MM.1S (cell line): ENCODE results near the gene KRT31.

Experiments used
- DNase-seq: peaks from one replicate; pipeline ENCODE4 v3.0.0-alpha.2; 2015
- H2AFZ ChIP-seq: fragments of 300-600 bp; sonication (generic); 2 replicates; pipeline ENCODE4 v1.6.0; 2016; ENCODE audit warnings: antibody characterized with exemption, low read length
- H3F3A ChIP-seq: fragments of 300-600 bp; sonication (generic); 2 replicates; pipeline ENCODE4 v1.6.1; 2016; ENCODE audit warnings: mild to moderate bottlenecking, antibody characterized with exemption, low read length, moderate library complexity, mixed read lengths; ENCODE audit not compliant: insufficient read depth
- H3K27ac ChIP-seq: fragments of 300-600 bp; sonication (generic); 2 replicates; pipeline ENCODE4 v1.5.1; 2016; ENCODE audit warnings: mild to moderate bottlenecking, low read length
- H3K27me3 ChIP-seq: fragments of 300-600 bp; sonication (generic); replicated peaks from 2 replicates; pipeline ENCODE4 v1.6.0; 2016; ENCODE audit warnings: low read length; ENCODE audit not compliant: insufficient read depth
- H3K36me3 ChIP-seq: fragments of 300-600 bp; sonication (generic); replicated peaks from 2 replicates; pipeline ENCODE4 v1.6.1; 2016; ENCODE audit warnings: mild to moderate bottlenecking, low read length, mixed read lengths; ENCODE audit not compliant: insufficient read depth
- H3K4me1 ChIP-seq: fragments of 300-600 bp; sonication (generic); 2 replicates; pipeline ENCODE4 v1.6.1; 2016; ENCODE audit warnings: low read length, mixed read lengths
- H3K4me2 ChIP-seq: fragments of 300-600 bp; sonication (generic); 2 replicates; pipeline ENCODE4 v1.6.0; 2016; ENCODE audit warnings: low read depth, low read length
- H3K4me3 ChIP-seq: fragments of 300-600 bp; sonication (generic); 2 replicates; pipeline ENCODE4 v1.5.1; 2016; ENCODE audit warnings: low read length, mixed read lengths
- H3K79me2 ChIP-seq: fragments of 300-600 bp; sonication (generic); 2 replicates; pipeline ENCODE4 v1.6.1; 2016; ENCODE audit warnings: mixed run types, low read length, mixed read lengths
- H3K9ac ChIP-seq: fragments of 300-600 bp; sonication (generic); 2 replicates; pipeline ENCODE4 v1.6.1; 2016; ENCODE audit warnings: low read length, mixed read lengths
- H3K9me2 ChIP-seq: fragments of 300-600 bp; sonication (generic); replicated peaks from 2 replicates; pipeline ENCODE4 v1.6.1; 2016; ENCODE audit warnings: mild to moderate bottlenecking, low read length, mixed read lengths; ENCODE audit not compliant: insufficient read depth
- H3K9me3 ChIP-seq: fragments of 300-600 bp; sonication (generic); replicated peaks from 2 replicates; pipeline ENCODE4 v1.6.1; 2016; ENCODE audit warnings: mild to moderate bottlenecking, low read length, mixed read lengths; ENCODE audit not compliant: insufficient read depth
- H4K20me1 ChIP-seq: fragments of 300-600 bp; sonication (generic); 2 replicates; pipeline ENCODE4 v1.6.1; 2016; ENCODE audit warnings: mild to moderate bottlenecking, low read length, moderate library complexity, mixed read lengths; ENCODE audit not compliant: insufficient read depth
- EZH2 ChIP-seq: fragments of 300-600 bp; sonication (generic); optimal IDR thresholded peaks from 2 replicates; pipeline ENCODE3; 2017; ENCODE audit warnings: low read depth, mild to moderate bottlenecking, antibody characterized with exemption, low read length, mixed read lengths
- EZH2phosphoT487 ChIP-seq: fragments of 300-600 bp; sonication (generic); IDR thresholded peaks from 2 replicates; pipeline ENCODE4 v1.6.1; 2018; ENCODE audit warnings: antibody characterized with exemption, low read length
- TF ChIP-seq, protein P1 (sequence below): fragments of 300-600 bp; sonication (generic); IDR thresholded peaks from 2 replicates; pipeline ENCODE4 v1.5.1; 2016; ENCODE audit warnings: antibody characterized with exemption, low read length, mixed read lengths

The KRT31 gene

DNA sequence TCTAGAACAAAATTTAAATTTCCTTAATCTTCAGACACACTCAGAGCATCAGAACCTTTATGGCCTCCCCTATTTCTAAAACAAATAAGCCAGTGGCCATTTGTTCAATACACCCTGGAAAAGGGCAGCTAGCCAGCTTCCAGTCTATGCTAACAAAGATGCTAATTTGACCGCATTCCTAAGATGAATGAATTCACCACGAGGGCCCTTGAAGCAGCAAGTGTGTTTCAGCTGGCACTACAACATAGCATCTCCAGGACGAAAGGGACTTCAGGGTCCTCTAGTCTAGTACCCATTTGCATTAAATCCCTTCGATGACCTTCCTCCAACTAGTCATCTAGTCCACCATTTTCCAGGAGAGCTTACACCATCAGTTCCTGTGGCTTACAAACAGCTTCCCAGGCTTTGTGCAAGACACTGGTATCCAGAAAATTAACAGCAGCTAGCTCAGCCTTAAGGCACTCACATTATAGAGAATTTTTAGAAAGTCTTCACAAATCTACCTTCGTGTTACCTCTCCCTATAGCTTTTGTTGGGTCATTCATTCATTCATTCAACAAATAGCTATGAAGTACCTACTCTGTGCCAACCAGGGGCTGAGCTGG, 16.0 kb upstream of the KRT31 start:
- Histone ChIP-seq H3K9me3 (no peaks in the 10 kb centered on the region), H3K4me2 (no peak overlapping the region)

DNA sequence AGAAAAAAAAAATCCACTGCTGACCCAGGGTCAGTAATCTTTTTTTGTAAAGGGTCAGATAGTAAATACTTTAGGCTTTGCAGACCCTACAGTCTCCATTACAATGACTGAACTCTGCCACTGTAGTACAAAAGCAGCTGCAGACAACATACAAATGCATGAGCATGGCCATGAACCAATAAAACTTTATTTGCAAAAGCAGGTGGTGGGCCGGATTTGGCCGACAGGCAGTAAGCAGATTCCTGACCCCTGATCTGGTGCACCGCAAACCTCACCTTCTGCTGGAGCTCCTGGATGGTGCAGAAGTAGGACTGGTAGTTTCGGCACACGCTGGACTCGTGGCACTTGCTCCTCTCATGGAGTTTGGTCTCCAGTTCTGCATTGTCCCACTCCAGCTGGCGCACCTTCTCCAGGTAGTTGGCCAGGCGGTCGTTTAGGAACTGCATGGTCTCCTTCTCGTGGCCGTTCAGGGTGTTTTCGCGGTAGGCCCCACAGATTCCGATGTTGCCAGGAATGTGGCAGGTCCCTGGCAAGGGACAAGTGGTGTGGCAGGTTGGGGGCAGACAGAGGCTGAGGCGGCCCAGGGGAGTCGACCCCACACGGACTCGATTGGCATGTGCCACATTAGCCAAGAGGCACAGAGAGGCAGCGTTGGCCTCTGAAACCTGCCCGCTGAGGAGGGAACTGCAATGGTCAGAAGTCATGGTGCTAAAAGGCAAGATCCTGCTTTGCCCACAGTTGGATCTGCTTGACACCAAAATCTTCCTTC, 13.8 kb upstream of the KRT31 start:
- Histone ChIP-seq H3K79me2 (no peaks in the 10 kb centered on the region), H3K9ac (no peak overlapping the region), H3K36me3 (no peaks in the 10 kb centered on the region), H3K4me3 (no peak overlapping the region), H3K4me2 (no peak overlapping the region), H2AFZ (no peak overlapping the region), H3F3A (no peaks in the 10 kb centered on the region), H4K20me1 (no peaks in the 10 kb centered on the region), H3K9me3 (no peaks in the 10 kb centered on the region), H3K4me1 (no peaks in the 10 kb centered on the region), H3K9me2 (no peaks in the 10 kb centered on the region), H3K27me3 (no peaks in the 10 kb centered on the region), H3K27ac (no peak overlapping the region)
- DNase-seq: no peak
- TF ChIP-seq EZH2phosphoT487 (no peak), EZH2 (no peak)
- TF ChIP-seq, protein P1, sequence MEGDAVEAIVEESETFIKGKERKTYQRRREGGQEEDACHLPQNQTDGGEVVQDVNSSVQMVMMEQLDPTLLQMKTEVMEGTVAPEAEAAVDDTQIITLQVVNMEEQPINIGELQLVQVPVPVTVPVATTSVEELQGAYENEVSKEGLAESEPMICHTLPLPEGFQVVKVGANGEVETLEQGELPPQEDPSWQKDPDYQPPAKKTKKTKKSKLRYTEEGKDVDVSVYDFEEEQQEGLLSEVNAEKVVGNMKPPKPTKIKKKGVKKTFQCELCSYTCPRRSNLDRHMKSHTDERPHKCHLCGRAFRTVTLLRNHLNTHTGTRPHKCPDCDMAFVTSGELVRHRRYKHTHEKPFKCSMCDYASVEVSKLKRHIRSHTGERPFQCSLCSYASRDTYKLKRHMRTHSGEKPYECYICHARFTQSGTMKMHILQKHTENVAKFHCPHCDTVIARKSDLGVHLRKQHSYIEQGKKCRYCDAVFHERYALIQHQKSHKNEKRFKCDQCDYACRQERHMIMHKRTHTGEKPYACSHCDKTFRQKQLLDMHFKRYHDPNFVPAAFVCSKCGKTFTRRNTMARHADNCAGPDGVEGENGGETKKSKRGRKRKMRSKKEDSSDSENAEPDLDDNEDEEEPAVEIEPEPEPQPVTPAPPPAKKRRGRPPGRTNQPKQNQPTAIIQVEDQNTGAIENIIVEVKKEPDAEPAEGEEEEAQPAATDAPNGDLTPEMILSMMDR: no peak

More for the DNA sequence above, 16.0 kb upstream of the KRT31 start:
- Histone ChIP-seq H3K4me1 (no peaks in the 10 kb centered on the region), H3K79me2 (no peaks in the 10 kb centered on the region), H4K20me1 (no peaks in the 10 kb centered on the region), H3F3A (no peaks in the 10 kb centered on the region), H3K4me3 (no peak overlapping the region), H2AFZ (no peak overlapping the region), H3K27ac (no peak overlapping the region), H3K9me2 (no peaks in the 10 kb centered on the region), H3K27me3 (no peaks in the 10 kb centered on the region), H3K9ac (no peak overlapping the region), H3K36me3 (no peaks in the 10 kb centered on the region)
- no peak for TF ChIP-seq EZH2
- TF ChIP-seq, protein P1: no peak
- DNase-seq: no peak

DNA sequence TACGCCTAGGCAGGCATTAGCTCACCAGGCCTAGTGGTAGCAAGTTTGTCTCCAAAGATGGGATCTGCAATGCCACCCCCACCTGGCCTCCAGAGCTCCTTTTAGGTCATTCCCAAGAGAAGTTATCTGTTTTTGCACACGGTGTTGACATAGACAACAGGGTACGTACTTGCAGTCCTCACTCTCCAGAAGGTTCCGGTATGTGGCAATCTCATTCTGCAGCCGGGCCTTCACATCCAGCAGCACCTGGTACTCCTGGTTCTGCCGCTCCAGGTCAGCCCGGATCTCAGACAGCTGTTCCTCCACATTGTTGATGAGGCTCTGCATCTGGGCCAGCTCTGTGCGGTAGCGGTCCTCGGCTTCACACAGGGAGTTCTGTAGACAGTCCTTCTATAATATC, 9.8 kb upstream of the KRT31 start:
- H3K4me1 ChIP-seq: no peaks in the 10 kb centered on the region
- H3K27ac ChIP-seq: no peak overlapping the region
- no peak overlapping the region for H2AFZ ChIP-seq
- H3K36me3 ChIP-seq: no peaks in the 10 kb centered on the region
- H3K27me3 ChIP-seq: no peaks in the 10 kb centered on the region
- DNase-seq: no peak
- no peaks in the 10 kb centered on the region for H3F3A ChIP-seq
- no peaks in the 10 kb centered on the region for H3K79me2 ChIP-seq
- H3K9ac ChIP-seq: no peak overlapping the region
- no peak overlapping the region for H3K4me2 ChIP-seq
- no peaks in the 10 kb centered on the region for H3K9me2 ChIP-seq
- no peaks in the 10 kb centered on the region for H4K20me1 ChIP-seq
- TF ChIP-seq EZH2phosphoT487 (no peak), EZH2 (no peak)
- TF ChIP-seq, protein P1: no peak
- H3K4me3 ChIP-seq: no peak overlapping the region
- no peaks in the 10 kb centered on the region for H3K9me3 ChIP-seq
